IMR-90 (cell line): ENCODE measurements around the gene ONECUT2. TPM values are rescaled to one million over a fixed set of nuclear protein-coding genes. Genes with fewer than 3 reads are reported as not detected.

Experiments used
- ATAC-seq: fragments of 200-7000 bp; cut with Tn5 transposase; 2 replicates; pipeline ENCODE4 v1.9.1; 2020; ENCODE audit warnings: low read depth, mild to moderate bottlenecking, moderate library complexity
- BruUV-seq: library from RNA; stranded (reverse); fragments of 400-500 nt; replicated peaks from 2 replicates; lab custom pipeline; 2021; lab: Mats Ljungman, UMichigan
- CTCF ChIA-PET: fragments of 300-600 bp; formaldehyde crosslinking; extraction: SDS; loops from one replicate; lab custom pipeline; 2021; ENCODE audit warnings: antibody characterized with exemption; lab: Yijun Ruan, JAX
- POLR2A ChIA-PET: fragments of 300-600 bp; sonication (Branson Sonifier 250); formaldehyde crosslinking; loops from one replicate; lab custom pipeline; 2022; ENCODE audit warnings: antibody characterized with exemption; ENCODE audit not compliant: unreplicated experiment; lab: Charles Lee
- DNase-seq: peaks from one replicate; pipeline ENCODE4 v3.0.0; 2013
- H2AFZ ChIP-seq: replicated peaks from 2 replicates; pipeline ENCODE3; 2013; ENCODE audit warnings: low read length, mild to moderate bottlenecking; ENCODE audit not compliant: poor library complexity
- H2AK5ac ChIP-seq: 2 replicates; pipeline ENCODE4 v1.6.1; 2013; ENCODE audit warnings: low read depth, low read length, inconsistent platforms
- H2AK9ac ChIP-seq: replicated peaks from 2 replicates; pipeline ENCODE3; 2013; ENCODE audit warnings: mild to moderate bottlenecking, low read depth, low read length, moderate library complexity; ENCODE audit not compliant: poor library complexity
- H2BK120ac ChIP-seq: 2 replicates; pipeline ENCODE4 v1.6.1; 2013; ENCODE audit warnings: low read depth, low read length, inconsistent platforms
- H2BK15ac ChIP-seq: 3 replicates; pipeline ENCODE4 v1.6.1; 2013; ENCODE audit warnings: low read depth, low read length, inconsistent platforms
- H2BK20ac ChIP-seq: 2 replicates; pipeline ENCODE4 v1.6.1; 2013; ENCODE audit warnings: low read depth, mild to moderate bottlenecking, inconsistent platforms, low read length, moderate library complexity
- H2BK5ac ChIP-seq: 2 replicates; pipeline ENCODE4 v1.6.1; 2013; ENCODE audit warnings: mild to moderate bottlenecking, low read depth, low read length, inconsistent platforms; ENCODE audit not compliant: poor library complexity, severe bottlenecking
- H3K14ac ChIP-seq: replicated peaks from 2 replicates; pipeline ENCODE4 v1.6.1; 2013; ENCODE audit warnings: low read depth, low read length, inconsistent platforms
- H3K18ac ChIP-seq: 2 replicates; pipeline ENCODE4 v1.6.1; 2013; ENCODE audit warnings: low read depth, low read length, control low read depth
- H3K23ac ChIP-seq: 2 replicates; pipeline ENCODE4 v1.6.1; 2013; ENCODE audit warnings: low read depth, low read length, inconsistent platforms
- H3K27ac ChIP-seq: 2 replicates; pipeline ENCODE4 v1.5.1; 2013; ENCODE audit warnings: mild to moderate bottlenecking, control low read depth, low read length; ENCODE audit not compliant: insufficient read depth
- H3K27me3 ChIP-seq: 2 replicates; pipeline ENCODE4 v1.6.1; 2013; ENCODE audit warnings: low read length; ENCODE audit not compliant: control insufficient read depth, insufficient read depth
- H3K36me3 ChIP-seq: 2 replicates; pipeline ENCODE4 v1.6.1; 2013; ENCODE audit warnings: low read length, mixed read lengths; ENCODE audit not compliant: control insufficient read depth, insufficient read depth
- H3K4ac ChIP-seq: 2 replicates; pipeline ENCODE4 v1.6.1; 2013; ENCODE audit warnings: low read depth, low read length, inconsistent platforms
- H3K4me1 ChIP-seq: 2 replicates; pipeline ENCODE4 v1.6.1; 2013; ENCODE audit warnings: low read length, mixed read lengths; ENCODE audit not compliant: control insufficient read depth, insufficient read depth
- H3K4me2 ChIP-seq: 2 replicates; pipeline ENCODE4 v1.6.1; 2013; ENCODE audit warnings: low read depth, mild to moderate bottlenecking, control low read depth, low read length, moderate library complexity
- H3K4me3 ChIP-seq: 2 replicates; pipeline ENCODE4 v1.5.1; 2013; ENCODE audit warnings: low read depth, mild to moderate bottlenecking, control low read depth, low read length, moderate library complexity; ENCODE audit not compliant: insufficient read depth
- H3K56ac ChIP-seq: 2 replicates; pipeline ENCODE4 v1.6.1; 2013; ENCODE audit warnings: low read length, inconsistent platforms; ENCODE audit not compliant: insufficient read depth; ENCODE audit errors: extremely low read depth
- H3K79me1 ChIP-seq, 2 experiments: 2 replicates each; pipeline ENCODE4 v1.6.1; 2013; ENCODE audit warnings: low read length in 2 of 2, inconsistent platforms in 1 of 2, low read depth in 1 of 2
- H3K9ac ChIP-seq: 2 replicates; pipeline ENCODE4 v1.6.1; 2013; ENCODE audit warnings: low read depth, low read length, control low read depth
- H3K9me1 ChIP-seq: 2 replicates; pipeline ENCODE4 v1.6.1; 2013; ENCODE audit warnings: low read length, inconsistent platforms; ENCODE audit not compliant: insufficient read depth
- H3K9me3 ChIP-seq: 2 replicates; pipeline ENCODE4 v1.6.1; 2013; ENCODE audit warnings: low read length; ENCODE audit not compliant: control insufficient read depth, insufficient read depth
- H4K20me1 ChIP-seq: 2 replicates; pipeline ENCODE4 v1.6.1; 2013; ENCODE audit warnings: low read length, inconsistent platforms; ENCODE audit not compliant: insufficient read depth
- H4K5ac ChIP-seq: 2 replicates; pipeline ENCODE4 v1.6.1; 2013; ENCODE audit warnings: mild to moderate bottlenecking, low read depth, low read length, control low read depth
- H4K8ac ChIP-seq, 2 experiments: 2 replicates each; pipeline ENCODE4 v1.6.1; 2013; ENCODE audit warnings: low read depth in 2 of 2, low read length in 2 of 2, control low read depth in 1 of 2, inconsistent platforms in 1 of 2
- H4K91ac ChIP-seq: 2 replicates; pipeline ENCODE4 v1.6.1; 2013; ENCODE audit warnings: low read depth, low read length, inconsistent platforms; ENCODE audit not compliant: insufficient read depth
- ELK1 ChIP-seq: fragments of 150-350 bp; IDR thresholded peaks from 2 replicates; pipeline ENCODE4 v1.6.1; 2016; ENCODE audit warnings: low read depth, mild to moderate bottlenecking, low read length, moderate library complexity, borderline replicate concordance
- FOS ChIP-seq: fragments of 150-350 bp; IDR thresholded peaks from 2 replicates; pipeline ENCODE4 v1.6.1; 2016; ENCODE audit warnings: low read depth, low read length
- MAFK ChIP-seq: IDR thresholded peaks from 2 replicates; pipeline ENCODE4 v1.6.1; 2012; ENCODE audit warnings: low read depth, low read length, improper control_type of control experiment
- MXI1 ChIP-seq: IDR thresholded peaks from 2 replicates; pipeline ENCODE4 v1.6.1; 2012; ENCODE audit warnings: low read depth, mild to moderate bottlenecking, low read length, moderate library complexity, borderline replicate concordance
- POLR2A ChIP-seq: IDR thresholded peaks from 2 replicates; pipeline ENCODE4 v1.6.1; 2012; ENCODE audit warnings: mild to moderate bottlenecking, low read depth, low read length
- RAD21 ChIP-seq: IDR thresholded peaks from 2 replicates; pipeline ENCODE4 v1.6.1; 2012; ENCODE audit warnings: low read length, improper control_type of control experiment
- WGBS, 2 experiments: methylation state at CpG; one replicate each; pipeline versions ENCODE4 v1.1.5 to v1.1.7; 2013; ENCODE audit warnings: missing lambda C conversion rate in 2 of 2; ENCODE audit not compliant: insufficient read length in 1 of 2; ENCODE audit errors: extremely low coverage in 2 of 2; 5-methylcytosine and 5-hydroxymethylcytosine counted together
- dilution Hi-C: fragments of 300-500 bp; cut with HindIII; formaldehyde crosslinking; loops from one replicate; pipeline ENCODE4 v1.14.3; 2018; ENCODE audit warnings: low sequenced_read_pairs; ENCODE audit not compliant: unreplicated experiment
- in situ Hi-C: fragments of 300-500 bp; cut with MboI; formaldehyde crosslinking; loops from 3 replicates; pipeline ENCODE4 v1.14.3; 2019; ENCODE audit warnings: low sequenced_read_pairs, inconsistent platforms, mixed read lengths
- intact Hi-C: fragments of 100-400 bp; cut with micrococcal nuclease; formaldehyde crosslinking; loops from 2 replicates; pipeline ENCODE4 v1.10.0; 2022
- polyA plus RNA-seq, 3 experiments: library from polyadenylated mRNA; depleted of rRNA; stranded (reverse); fragments of >200 nt; gene quantifications; 2 replicates each; pipeline ENCODE4 v1.2.3, GENCODE V29; 2012; ENCODE audit warnings: low replicate concordance in 1 of 3
- total RNA-seq: library from RNA; depleted of rRNA; stranded (reverse); fragments of >200 nt; gene quantifications from 2 replicates; pipeline ENCODE4 v1.2.3, GENCODE V29; 2012

The ONECUT2 gene
- total and polyA plus RNA-seq, 2 of the 4 experiments (the other 2 are of a cell fraction) = under 0.01 to 0.02 TPM

- H3K36me3 ChIP-seq = no peaks in the 10 kb centered on the region
- H3K79me1 ChIP-seq = no peaks in the 10 kb centered on the region
- ChIA-PET CTCF (interaction anchor here (0.6 to 1.1 kb wide), 3 partner anchors 18 to 81 kb away, joined by 3 to 5 read pairs (median 3); no protein-coding TSS in a partner anchor), POLR2A (interaction anchor here (0.6 kb wide), 1 partner anchor 356 kb away, joined by 4 read pairs; no protein-coding TSS in a partner anchor)
- no peaks in the 10 kb centered on the region; the same call in 1 of the 2 replicates for H3K9me3 ChIP-seq
- no peak overlapping the region for H3K4ac ChIP-seq
- H3K9me1 ChIP-seq = no peaks in the 10 kb centered on the region
- no peak overlapping the region for H2BK15ac ChIP-seq
- H3K14ac ChIP-seq = no peak overlapping the region
- H3K18ac ChIP-seq = no peak overlapping the region
- no peak overlapping the region for H2AK9ac ChIP-seq
- peaks cover 87% of the 10 kb centered on the region for H3K27me3 ChIP-seq
- WGBS, 2 experiments = 3% methylated on average over 8 of the region's 44 CpGs; no CpG with 5 or more reads in 1 of the 2 experiments
- no TSS peak for BruUV-seq
- intact Hi-C loops (no loop called here), dilution Hi-C loops (no loop called here), in situ Hi-C loops (no loop called here)
- no peak overlapping the region for H4K5ac ChIP-seq
- H3K4me1 ChIP-seq = no peaks in the 10 kb centered on the region
- H2BK20ac ChIP-seq = no peak overlapping the region
- no peak overlapping the region for H3K4me2 ChIP-seq
- H4K20me1 ChIP-seq = no peaks in the 10 kb centered on the region; the same call in 1 of the 2 replicates
- no peak overlapping the region for H2BK5ac ChIP-seq
- no peak for ATAC-seq
- DNase-seq = no peak
- no peak overlapping the region for H2AK5ac ChIP-seq
- TF ChIP-seq MXI1 (no peak), RAD21 (no peak), ELK1 (no peak), FOS (no peak), MAFK (no peak), POLR2A (no peak)
- no peak overlapping the region for H3K27ac ChIP-seq
- H2AFZ ChIP-seq = peak overlapping the region; percentile 71
- H3K4me3 ChIP-seq = no peak overlapping the region
- no peak overlapping the region for H3K56ac ChIP-seq
- H4K91ac ChIP-seq = no peak overlapping the region
- no peak overlapping the region for H4K8ac ChIP-seq
- H3K9ac ChIP-seq = no peak overlapping the region
- H2BK120ac ChIP-seq = no peak overlapping the region
- no peak overlapping the region for H3K23ac ChIP-seq
Observed at GRCh38 chr18:57435846-57436190, 644 bp downstream of the ONECUT2 start.
